DND-41 (cell line): ENCODE data around the gene GPC5.

Experiments
- CTCF ChIP-seq: IDR thresholded peaks from 2 replicates; pipeline ENCODE4 v1.5.1; 2012; ENCODE audit warnings: borderline replicate concordance, low read length, moderate library complexity, mild to moderate bottlenecking; ENCODE audit not compliant: poor library complexity, severe bottlenecking; ENCODE audit errors: extremely low read depth
- EZH2 ChIP-seq: IDR thresholded peaks from 3 replicates; pipeline ENCODE4 v1.6.1; 2012; ENCODE audit warnings: borderline replicate concordance, low read depth, mild to moderate bottlenecking, moderate library complexity, low read length, inconsistent platforms; ENCODE audit not compliant: severe bottlenecking

- TF ChIP-seq CTCF = no peak
- TF ChIP-seq EZH2 = no peak
Measured at GRCh38 chr13:92173254-92173653, 774.8 kb downstream of the GPC5 start.
